HG03439 (cell line): ENCODE results near the gene NELFB.

Experiments
- ATAC-seq: cut with Tn5 transposase; IDR thresholded peaks from one replicate; pipeline ENCODE4 v1.9.1; 2021; ENCODE audit warnings: mild to moderate bottlenecking, moderate library complexity; ENCODE audit not compliant: unreplicated experiment

NELFB gene

DNA sequence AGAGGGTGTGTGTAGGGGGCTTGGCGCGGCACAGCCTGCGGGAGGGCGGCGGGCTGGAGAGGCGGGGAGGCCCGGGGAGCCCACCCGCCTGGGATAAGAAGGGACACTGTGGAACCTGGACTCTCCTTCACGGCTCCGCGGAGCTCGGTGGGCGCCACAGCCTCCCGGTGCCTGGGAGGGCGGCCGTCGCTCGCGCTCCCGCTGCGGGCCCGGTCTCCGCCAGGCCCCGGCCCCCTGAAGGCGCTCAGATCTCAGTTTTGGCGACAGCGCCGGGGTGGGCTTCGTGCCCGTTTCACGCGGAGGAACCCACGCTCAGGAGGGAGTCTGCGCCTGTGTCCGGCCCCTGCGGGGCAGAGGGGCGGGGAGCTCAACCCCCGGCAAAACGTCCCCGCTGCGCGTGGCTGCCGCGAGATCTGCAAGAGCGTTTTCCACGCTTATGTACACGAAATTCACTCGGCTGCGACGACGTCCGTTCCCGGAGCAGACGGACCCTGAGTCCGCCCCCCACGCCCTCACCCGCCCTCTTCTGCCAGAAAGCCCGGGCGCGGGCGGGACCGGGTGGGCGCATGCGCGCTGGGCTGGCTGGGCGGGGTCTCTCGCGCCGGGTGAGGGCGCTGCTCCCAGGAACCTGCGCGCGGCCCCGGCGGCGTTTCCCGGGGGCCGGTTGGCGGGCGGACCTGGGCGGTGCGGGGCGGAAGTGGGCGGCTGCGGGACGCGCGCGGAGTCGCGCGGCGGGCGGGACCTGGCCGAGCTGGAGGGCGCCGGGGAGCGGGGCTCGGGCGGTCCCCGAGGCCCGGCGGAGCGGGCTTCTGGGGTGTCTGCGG lies at the start of gene NELFB:
Gene NELFB, plus strand, starts transcription at position 704 of the 824 bp plus-strand sequence.
- peak; percentile 59 for ATAC-seq

DNA sequence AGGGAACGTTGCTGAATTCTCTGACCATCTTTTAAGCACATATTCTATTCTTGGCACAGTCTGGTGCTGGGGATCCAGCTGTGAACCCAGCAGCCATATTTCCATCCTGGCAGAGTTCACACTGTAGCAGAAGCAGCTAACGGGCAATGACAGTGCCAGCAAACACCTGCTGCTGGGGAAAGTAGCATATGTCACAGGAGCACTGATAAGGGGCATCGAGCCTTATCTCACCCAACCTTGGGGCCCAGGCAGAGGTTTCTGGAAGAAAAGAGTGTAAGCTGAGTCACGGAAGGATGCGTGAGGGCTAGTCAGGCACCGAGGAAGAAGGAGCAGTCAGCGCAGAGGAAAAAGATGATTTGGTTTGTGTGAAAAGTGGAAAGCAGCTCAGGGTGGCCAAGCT lies 48.5 kb upstream of the NELFB start:
- ATAC-seq, result no peak

DNA sequence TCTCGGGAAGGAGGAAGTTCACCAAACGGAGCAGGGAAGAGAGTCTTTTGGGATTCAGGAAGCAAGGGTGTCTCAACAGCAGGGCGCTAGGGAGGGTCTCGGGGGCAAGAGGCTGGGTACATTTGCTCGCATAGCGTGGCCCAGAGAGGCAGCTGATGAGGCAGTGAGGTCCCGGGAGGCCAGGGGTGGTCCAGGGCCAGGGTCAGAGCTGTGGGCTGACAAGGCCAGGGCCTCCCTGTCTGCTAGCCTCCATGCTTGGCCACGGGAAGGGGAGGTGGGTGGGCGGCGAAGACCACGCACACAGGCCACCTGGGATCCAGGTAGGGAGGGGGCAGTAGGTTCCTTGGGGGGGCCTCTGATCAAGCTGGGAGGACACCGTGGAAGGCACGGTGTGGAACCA lies 43.6 kb upstream of the NELFB start:
- ATAC-seq, result no peak

DNA sequence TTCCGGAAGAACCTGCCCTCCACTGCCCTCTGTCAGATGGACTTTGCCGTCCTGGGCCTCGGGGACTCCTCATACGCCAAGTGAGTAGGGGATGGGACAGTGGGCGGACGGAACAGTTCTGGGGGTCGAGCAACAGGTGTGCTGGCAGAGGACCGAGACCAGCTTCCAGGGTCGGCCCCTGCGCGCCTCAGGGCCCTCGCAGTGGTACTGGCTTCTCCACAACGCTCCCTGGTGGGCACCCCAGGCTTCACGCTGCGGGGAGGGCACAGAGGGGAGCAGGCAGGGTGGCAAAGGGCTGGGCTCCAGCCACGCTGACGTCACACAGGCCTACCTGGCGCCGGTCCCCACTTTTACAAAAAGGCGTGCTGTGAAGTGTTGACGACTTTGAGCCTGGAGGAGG lies 42.6 kb upstream of the NELFB start:
- ATAC-seq, result no peak

DNA sequence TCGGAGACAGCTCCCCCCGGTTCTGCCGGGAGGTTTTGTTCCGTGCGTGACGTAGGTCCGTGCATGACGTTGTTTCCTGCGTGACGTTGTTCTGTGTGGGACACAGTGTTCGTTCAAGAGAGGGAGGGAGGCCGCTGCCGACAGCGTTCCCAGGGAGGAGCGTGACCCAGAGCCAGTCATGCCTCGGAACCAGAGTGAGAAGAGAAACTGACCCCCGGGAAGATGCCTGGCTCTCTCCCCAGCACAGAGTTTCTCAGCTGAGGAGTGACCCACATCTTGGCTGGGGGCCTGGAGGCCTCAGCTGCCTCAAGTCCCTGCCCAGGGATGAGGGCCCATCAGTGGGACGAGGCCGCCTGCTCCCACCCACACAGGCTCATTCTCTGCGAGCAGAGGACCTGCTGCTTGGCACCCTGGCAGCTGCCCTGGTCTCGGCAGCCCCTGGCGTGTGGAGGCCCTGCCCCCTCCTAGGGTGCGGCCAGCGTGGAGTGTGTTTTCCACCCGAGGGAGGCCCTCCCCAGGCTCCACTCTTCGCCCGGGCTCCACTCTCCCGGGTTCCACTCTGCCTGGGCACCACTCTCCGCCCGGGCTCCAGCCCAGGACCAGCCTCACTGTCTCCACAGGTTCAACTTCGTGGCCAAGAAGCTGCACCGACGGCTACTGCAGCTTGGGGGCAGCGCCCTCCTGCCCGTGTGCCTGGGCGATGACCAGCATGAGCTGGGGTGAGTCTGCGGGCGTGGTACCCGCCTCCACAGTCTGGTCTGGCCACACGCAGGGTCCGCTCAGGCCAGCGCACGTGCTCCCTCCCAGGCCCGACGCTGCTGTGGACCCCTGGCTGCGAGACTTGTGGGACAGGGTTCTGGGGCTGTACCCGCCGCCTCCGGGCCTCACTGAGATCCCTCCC lies 41.7 kb upstream of the NELFB start:
- ATAC-seq, result no peak

DNA sequence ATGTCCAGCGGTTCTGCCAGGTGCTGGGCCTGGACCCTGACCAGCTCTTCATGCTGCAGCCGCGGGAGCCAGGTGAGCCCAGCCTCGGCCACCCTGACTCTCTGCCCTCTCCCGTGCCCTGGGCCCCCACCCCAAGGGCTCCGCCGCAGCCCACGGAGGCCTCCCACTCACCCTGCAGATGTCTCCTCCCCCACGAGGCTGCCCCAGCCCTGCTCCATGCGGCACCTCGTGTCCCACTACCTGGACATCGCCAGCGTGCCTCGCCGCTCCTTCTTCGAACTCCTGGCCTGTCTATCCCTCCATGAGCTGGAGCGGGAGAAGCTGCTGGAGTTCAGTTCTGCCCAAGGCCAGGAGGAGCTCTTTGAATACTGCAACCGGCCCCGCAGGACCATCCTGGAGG lies 40.5 kb upstream of the NELFB start:
- ATAC-seq, result no peak

DNA sequence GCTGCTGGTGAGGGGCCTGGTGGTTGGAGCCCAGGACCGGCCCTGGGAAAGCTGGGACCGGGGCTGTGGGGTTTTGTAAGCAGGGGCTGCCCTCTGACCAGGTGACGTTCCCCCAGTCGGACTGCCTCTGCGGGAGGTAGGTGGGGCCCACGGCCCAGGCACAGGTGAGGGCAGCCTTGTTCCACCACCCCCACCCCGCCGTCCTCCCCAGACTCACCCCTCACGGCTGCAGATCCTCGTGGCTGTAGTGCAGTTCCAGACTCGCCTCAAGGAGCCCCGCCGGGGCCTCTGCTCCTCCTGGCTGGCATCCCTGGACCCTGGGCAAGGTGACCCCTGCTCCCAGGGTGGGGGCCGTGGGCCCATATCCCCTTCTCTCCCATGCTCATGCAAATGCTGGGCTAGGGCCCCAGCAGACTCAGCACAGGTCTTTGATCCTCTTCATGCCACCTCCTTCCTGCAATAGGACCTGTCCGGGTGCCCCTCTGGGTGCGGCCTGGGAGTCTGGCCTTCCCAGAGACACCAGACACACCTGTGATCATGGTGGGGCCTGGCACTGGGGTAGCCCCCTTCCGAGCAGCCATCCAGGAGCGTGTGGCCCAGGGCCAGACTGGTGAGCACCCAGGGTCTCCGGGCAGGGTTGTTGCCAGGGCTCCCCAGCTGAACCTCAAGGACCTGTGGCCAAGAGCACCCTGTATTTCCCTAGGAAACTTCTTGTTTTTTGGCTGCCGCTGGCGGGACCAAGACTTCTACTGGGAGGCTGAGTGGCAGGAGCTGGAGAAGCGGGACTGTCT lies 39.7 kb upstream of the NELFB start:
- ATAC-seq, result no peak

DNA sequence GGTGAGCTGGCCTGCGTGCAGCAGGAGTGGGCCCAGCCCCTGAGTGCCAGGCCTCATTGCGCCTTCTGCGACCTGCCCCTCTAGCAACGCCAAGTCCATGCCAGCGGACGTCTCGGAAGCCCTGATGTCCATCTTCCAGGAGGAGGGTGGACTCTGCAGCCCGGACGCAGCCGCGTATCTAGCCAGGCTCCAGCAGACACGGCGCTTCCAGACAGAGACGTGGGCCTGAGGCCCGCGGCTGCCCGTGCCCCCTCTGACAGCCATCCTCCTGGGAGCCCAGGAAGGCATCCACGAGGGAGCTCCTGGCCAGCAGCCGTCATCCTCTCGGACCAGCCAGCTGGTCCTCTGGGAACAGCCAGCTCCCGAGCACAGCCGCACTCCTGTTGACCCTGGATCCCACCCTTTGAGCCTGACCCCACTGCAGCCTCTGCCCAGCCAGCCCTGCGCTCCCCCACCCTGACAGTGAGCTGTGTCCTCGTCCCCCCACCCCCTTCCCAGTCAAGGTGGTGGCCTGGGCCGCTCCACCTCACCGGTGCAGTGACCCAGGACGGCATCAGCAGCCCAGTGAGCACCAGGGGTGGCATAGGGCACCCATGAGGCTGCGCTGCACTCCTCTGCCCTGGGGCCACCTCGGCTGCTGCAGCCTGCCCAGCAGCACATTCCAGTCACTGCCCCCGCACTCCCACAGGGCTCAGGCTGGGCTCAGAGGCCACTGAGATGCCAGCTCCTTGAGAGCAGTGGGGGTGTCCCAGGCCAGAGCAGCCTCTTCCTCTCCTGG lies 38.8 kb upstream of the NELFB start:
- no peak for ATAC-seq

DNA sequence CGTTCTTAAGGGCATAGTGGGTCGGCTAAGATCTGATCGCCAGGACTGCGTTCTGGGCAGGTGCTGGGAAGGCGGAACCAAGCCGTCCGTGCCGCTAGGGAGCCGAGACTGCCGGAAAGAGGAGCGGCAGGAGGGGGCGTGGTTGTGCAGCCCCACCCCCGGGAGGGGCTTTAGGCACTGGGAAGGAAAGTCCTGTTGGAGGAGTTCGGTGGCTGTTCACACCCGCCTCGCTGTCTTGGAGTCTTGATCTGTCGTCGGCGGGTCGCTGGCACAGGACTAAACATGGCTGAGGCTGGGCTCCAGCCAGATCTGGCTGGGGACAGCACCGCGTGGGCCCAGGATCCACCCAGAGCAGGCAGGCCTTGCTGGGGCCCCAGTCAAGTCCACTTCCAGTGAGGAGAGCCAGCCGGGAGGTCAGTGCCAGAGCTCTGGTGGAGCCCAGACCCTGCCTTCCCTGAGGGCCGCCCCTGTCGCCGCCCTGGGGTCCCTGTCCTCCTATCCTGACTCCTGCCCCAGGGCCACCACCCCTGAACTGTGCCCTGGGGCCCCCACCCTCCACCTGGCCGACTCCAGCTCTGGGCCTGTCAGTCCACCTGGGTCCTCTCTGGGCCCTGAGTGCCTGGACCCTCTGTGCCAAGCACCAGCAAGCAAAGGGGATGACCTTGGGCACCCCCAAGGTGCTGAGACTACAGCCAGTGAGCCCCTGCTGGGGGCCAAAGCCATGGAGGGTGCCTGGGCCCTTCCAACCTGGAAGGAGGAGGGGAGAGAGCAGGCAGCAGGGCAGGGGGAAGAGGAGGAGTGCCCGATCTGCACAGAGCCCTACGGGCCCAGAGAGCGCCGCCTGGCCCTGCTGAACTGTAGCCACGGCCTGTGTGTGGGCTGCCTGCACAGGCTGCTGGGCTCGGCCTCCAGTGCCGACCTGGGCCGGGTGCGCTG lies 37.6 kb upstream of the NELFB start:
- ATAC-seq, result no peak

DNA sequence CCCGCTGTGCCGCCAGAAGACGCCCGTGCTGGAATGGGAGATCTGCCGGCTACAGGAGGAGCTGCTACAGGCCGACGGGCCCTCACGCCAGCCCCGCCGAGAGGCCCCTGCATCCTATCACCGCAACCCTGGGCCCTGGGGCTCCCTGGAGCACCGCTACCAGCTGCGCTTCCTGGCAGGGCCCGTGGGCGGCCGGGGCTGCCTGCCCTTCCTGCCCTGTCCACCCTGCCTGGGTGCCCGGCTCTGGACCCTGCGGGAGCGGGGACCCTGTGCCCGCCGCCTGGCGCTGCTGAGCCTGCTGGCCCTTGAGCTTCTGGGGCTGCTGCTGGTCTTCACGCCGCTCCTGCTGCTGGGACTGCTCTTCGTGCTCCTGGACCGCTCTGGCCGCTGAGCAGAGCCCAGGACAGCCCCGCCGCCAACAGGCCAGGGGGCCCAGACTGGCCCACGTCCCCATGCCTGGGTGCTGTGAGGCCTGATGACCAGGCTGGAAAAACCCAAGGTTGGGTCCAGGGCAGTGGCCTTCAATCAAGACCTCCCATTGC lies 36.8 kb upstream of the NELFB start:
- ATAC-seq, result no peak

DNA sequence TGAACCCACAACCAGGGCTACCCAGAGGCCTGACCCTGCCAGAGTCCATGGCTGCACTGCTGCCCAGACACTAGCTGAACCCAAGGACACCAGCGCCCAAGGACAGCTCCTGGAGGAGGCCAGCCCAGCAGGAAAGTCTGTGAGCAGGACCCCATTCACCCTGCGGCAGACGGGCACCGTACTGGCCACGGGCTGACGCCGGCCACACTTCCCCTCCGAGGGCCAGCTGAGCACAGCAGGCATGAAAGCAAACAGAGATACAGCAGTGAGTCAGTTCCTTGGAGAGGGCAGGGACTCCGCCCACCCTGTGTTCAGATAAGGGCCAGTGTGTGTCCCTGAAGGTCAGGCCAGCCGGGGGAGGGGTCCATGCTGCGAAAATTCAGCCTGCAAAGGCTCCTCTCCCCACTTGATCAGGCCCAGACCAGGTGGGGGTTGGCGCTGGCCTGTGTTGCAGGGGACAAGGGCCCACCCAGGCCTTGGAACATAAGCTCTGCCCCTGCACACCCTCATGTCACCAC lies 36.3 kb upstream of the NELFB start:
- ATAC-seq, result no peak

DNA sequence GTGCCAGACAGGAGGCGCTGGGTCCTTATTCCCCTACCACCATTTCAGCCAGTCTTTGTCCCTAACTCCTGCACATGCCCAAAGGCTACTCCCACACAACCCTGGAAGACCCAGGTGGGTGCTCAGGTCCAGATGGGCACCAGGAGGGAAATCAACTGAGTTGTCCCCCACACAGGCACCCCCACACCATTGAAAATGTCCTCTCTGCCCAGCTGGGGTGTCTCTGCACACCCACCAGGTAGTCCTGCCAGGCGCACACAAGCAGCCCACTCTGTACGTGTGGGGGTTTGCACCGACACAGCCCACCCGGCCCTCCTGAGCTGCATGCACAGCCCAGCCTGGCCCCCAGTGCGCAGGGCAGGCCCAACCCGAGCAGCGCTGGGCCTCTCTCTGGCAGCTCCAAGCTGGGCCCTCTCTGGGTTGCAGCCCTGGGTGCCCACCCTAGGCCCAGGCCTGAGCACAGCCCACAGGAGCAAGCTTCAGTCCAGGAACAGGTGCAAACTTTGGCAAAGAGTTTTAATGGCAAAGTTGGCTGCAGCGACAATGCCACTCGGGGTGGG lies 35.3 kb upstream of the NELFB start:
- ATAC-seq, result no peak

DNA sequence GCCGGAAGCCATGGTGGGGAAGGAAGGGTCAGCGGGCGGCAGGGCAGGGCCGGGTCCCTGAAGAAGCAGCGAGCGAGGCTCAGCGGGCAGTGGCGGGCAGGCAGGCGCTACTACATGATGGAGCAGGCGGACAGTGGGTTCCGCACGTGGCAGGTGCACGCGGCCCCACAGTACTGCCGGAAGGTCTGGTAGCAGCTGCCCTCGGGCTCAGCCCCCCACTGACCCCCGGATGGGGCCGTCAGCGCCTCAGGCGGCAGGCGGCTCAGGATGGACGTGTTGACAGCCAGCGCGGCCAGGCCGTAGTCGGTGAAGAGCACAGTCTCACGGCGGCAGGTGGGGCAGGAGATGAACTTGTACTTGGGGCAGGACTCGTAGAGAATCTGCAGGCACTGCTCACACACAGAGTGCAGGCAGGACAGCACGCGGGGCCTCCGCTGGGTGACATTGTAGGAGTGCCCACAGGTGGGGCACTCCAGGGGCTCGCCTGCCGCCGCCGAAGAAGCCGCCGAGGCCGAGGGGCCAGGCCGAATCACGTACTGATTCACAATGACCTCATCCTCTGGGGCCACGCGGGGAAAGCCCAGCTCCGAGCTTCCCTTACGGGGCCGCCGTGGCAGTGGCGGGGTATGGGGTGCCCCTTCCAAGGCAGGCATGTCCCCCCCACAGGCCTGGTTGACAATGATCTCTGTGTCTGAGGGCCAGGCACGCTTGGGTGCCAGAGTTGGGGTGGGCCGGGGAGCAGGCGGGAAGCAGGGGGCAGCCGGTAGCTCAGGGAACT lies 34.6 kb upstream of the NELFB start:
- no peak for ATAC-seq

DNA sequence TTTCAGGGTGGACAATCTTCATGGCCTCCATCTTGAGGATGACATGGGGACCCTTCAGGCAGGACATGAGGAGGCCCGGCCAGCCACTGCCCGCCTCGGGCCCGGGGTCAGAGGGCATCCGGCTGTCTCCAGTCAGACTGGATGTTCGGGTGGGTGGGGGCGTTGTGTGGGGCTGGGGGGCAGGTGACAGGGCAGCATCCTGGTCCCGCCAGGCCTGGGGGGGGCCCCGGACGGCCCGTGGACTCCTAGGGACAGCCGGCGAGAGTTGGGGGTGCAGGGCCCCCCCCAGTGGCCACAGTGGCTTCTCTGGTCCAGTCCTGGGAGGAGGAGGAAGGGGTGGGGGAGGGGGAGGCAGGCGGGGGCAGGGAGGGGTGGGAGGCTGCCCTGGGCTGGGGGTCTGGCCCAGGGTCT lies 34.0 kb upstream of the NELFB start:
- no peak for ATAC-seq

DNA sequence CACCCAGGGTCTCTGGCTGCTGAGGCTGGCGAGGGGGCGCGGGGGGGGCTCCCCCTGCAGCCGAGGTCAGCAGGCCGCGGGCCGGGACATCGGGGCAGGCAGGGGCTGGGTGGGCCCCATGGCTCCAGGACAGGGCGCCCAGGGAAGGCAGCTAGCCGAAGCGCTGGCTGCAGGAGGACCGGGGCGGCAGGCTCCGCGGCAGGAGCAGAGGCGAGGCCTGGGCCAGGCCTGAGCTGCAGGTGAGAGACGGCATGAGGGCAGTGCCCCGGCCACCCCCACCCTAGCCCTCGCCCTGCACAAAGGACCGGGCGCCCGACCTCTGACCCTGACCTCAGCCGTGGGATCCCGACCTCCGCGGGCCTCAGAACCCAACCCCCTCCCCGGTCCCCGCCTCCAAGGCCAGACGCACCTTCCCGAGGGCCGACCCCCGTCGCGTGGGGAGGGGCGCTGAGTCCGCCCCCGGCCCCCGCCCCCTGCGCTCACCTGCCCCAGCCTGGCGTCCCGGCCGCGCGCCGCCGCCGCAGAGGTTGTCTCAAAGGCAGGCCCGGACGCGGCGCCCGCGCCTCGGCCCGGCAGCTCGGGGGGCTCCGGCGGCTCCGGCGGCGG lies 33.5 kb upstream of the NELFB start:
- ATAC-seq, result no peak

DNA sequence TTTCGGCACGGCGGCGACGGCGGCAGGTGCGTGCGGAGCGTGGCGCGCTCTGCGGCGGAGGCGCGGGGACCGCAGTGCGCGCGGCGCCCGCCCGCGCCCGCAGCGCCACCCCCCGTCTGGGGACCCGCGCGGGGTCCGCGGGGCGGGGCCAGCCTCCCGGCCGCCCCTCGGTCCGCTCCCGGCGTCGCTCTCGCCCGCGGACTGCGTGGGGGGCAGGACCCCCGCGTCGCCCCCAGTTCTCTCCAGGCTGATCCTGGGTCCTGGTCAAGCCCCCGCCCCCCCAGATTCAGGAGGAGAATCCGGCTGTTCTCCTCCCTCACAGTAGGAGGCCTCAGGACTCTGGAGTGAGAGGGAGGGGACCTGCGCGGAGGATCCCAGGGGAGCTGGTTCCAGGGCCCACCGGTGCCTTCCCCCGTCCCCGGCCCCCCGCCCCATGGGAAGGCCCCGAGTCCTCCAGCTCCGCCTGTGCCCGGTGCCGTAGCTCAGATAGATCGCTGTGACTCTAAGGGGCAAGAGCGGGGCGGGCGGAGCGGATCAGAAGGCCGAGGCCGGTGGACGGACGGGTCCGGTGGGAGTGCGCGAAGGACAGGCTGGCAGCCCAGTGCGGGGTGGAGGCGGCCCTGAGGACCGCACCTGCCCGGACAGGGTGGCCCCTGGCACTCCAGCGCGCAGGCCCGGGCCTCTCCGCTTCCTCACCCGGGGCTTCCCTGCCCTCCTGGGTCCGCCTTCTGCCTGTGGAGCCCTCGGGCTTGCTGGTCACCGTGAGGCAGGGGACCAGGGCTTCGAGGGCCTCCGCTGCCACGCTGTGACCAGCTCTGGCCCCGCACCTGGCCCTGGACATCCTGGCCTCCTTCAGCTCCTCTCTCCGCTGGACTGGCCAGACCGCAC lies 32.7 kb upstream of the NELFB start, which contains the start of gene RNF208:
Gene RNF208, minus strand, starts transcription at position 51 of the 888 bp plus-strand sequence. CDS start 1,028 bp downstream, outside the sequence.
- ATAC-seq, result peak; percentile 11
